Stimulated activated CD4-positive, alpha-beta T cell treated with anti-CD3 and anti-CD28 coated beads, TNF-alpha, amount 100 ng/mL, for 4 hours (primary cell): Measurements from ENCODE around the gene ZBTB45.
"Not testable (repeated sequence)": the region's sequence is repeated elsewhere in the genome, so short reads cannot be mapped to it uniquely, and the experiment has no call there.

Source experiments
- DNase-seq, 3 experiments: peaks; one replicate each; pipeline ENCODE4 v3.0.0-alpha.2; 2020; ENCODE audit warnings: low read depth in 3 of 3

Gene ZBTB45

DNA sequence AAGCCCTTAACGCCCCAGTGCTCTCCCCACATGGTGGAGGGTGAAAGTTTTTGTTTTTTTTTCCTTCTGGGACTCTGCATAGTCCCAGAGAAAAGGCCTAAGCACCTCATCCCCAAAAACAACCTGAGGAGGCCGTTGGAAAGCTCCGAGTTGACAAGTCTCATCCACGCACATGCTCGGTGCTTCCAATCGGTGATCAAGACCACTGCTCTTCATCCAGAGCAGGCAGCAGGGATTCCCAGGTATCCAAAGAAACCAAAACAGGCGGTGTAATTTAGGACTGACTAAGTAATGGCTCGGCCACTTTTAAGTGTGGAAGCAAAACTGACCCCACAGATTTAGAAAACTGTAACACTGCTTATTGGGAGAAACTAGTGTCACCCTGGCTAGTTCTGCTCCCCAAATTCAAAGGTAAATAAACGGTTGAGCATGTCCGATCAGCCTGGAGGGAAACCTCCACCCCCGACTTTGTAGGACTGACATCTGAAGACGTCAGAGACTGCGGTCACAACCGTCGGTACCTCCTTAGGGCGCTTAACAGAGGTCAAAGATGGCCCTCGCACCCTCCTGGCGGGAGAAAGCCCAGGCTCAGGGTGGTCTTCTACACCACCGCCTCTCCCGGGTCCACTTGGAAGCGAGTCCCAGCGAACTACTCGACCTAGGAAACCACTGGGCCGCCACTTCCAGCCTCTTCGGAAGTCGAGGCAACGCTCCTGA, 44.5 kb downstream of the ZBTB45 start:
- no peak for DNase-seq

DNA sequence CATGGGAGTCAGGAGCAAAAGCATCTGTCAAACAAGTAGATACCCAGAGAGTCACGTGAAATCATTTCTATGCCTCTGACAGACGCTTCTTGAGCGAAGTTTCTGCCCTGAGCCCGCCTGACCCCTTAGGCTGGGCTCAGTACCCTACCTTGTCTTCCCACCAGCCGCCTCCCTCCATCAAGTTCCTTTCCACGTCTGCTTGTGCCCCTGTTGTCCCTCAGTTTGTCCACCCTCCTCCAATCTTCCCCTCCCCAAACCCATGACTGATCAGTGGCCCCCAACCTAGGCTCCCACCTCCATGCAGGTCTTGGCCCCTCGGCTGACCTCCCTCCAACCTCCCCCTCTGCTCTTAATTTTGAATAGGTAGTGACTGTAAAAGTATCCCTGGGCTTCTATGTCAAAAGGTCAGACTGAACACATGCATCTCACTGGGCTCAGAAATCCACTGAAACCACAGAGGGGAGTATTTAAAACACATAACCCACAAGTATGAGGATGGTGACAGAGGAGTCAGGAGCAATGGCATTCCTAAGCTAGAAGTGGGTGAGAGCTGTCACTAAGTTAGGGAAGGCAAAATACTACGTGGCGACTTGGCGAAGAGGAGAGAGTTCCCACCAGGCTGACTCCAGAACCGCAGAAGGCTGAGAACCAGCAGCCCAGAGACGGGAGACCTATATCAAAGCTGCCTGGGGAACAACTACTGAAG, 45.2 kb downstream of the ZBTB45 start:
- DNase-seq: no peak

DNA sequence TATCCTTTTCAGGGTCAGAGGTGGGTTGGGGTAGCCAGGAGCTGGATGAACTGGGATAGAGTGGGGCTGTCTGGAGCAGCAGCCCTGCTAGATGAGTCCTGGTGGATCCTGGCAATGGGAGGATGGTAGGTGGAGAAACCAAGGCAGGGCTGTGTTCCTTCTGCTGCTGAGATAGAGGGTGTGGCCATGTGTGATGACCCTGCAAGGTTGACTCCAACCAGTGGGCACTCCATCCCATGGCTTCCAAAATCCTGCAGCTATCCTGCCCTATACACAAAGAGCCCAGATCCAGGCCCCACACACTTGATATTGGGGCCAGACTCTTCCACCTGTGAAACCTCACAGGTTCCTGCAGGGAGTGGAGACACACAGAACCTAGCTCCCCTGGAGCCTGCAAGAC, 45.8 kb downstream of the ZBTB45 start:
- DNase-seq: no peak

DNA sequence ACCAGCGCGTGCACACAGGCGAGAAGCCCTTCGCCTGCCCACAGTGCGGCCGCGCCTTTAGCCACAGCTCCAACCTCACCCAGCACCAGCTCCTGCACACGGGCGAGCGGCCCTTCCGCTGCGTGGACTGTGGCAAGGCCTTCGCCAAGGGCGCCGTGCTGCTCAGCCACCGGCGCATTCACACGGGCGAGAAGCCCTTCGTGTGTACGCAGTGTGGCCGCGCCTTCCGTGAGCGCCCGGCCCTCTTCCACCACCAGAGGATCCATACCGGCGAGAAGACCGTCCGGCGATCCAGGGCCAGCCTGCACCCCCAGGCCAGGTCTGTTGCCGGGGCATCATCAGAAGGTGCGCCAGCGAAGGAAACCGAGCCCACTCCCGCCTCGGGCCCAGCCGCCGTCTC, 47.9 kb downstream of the ZBTB45 start:
- DNase-seq: no peak

DNA sequence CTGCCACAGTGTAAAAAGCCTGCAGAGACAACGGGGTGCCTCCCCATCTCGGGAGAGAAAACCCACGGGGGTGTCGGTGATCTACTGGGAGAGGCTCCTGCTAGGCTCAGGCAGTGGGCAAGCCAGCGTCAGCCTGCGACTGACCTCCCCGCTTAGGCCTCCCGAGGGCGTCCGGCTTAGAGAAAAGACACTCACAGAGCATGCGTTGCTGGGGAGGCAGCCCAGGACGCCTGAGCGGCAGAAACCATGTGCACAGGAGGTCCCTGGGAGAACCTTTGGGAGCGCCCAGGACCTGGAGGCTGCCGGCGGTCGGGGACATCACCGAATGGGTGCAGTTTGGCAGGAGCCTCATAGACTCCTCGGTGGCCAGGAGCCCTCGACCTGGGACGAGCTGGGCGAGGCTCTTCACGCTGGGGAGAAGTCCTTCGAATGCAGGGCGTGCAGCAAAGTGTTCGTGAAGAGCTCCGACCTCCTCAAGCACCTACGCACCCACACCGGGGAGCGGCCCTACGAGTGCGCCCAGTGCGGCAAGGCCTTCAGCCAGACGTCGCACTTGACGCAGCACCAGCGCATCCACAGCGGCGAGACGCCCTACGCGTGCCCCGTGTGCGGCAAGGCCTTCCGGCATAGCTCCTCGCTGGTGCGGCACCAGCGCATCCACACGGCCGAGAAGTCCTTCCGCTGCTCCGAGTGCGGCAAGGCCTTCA, 48.6 kb downstream of the ZBTB45 start:
- not testable (repeated sequence) for DNase-seq

DNA sequence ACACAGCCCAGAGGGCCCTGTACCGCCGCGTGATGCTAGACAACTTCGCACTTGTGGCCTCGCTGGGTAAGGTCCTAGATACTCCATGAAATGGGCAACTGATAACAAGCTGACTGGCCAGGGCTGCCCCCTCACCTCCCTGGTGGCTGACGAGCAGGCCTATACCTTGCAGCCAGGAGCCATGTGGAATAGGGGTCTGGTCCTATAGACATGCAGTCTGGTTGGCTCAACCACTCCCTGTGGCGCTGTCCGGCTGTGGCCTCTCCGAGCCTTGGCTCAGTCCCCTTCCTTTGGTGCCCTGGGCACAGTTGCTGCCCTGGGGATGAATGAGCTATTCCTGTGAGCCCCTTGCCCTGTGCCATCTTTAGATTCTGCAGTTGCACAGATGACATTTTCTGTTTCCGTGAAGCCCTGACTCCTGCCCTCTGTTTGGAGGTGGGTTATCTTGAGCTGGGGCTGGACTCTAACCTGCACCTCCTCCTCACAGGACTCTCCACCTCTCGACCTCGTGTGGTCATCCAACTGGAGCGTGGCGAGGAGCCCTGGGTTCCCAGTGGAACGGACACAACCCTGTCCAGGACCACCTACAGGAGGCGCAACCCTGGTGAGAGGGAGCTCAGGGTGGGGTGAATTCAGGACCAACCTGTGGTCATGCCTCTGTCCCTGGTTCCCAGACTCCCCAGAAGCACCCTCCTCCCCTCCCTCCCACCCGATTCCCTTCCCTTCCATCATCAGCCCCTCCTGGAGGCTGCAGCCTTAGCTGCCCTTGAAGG, 50.2 kb downstream of the ZBTB45 start:
- DNase-seq: no peak

DNA sequence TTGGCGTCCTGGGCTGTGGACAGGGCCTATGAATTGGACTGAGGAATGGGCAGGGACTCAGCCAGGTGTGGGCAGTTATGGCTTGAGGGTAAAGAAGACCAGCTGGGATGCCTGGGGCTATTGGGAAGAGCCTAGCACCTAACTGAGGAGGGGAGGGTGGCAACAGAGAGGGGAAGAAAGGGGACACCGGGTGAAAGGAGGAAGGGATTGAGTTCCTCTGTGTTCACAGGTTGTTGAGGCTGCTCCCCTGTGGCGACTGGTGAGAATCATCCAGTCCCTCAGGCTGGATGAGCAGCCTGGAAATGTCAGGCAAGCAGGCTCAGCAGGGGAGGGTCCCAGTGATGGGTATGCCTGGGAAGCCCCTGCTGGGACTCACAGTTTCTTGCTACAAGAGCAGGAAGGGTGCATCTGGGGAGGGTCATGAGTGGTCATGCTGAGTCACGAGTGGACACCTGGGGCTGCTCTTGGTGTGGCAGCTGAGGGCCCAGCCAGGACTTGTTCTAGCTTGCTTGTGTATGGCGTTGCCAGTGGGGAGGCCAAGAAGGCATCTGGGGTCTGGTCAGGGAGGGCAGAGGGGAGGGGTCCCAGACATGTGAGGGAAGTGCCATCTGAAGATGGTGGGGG, 51.3 kb downstream of the ZBTB45 start:
- no peak for DNase-seq

DNA sequence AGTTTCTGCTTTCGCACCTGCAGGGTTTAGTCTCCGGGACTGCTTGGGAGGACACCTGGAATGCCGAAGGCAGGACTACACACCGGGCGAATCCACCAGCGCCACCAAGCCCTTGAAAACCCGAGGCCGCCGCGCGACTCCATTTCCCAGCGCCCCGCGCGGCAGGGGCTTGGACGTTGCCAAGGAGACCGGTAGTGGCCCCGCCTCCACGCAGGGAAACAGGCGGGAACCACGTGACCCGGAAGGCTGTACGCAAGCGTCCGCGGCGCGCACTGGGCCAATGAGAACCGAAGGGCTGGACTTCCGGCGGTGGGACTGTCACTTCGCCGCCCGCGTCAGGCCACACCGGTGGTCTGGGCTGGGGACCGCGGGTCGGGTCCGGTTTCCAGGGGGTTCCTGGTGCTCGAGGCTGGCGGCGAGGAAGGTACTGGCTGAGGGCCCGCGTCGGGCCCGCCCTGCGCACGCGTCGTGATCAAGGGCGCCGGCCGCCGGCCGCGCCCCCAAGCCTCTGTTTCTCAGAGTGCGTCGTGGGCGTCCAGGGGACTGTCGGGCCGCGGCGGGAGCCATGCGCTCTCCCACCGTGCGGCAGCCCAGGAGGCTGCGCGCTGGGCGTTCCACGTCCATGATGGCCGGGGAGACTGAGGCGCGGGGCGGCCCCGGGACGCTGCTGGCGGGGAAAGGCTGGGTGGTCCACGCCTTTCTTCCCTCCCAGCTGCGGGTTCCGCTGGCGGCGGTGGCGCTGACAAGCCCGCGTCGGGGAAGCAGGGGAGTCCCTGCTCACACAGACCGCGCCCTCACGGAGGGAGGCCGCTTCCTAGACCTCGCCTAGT, 52.6 kb downstream of the ZBTB45 start, which contains the start of gene ZNF324:
ZNF324 (plus strand) TSS at position 321 of the 830 bp plus-strand sequence. CDS start 2,106 bp downstream, outside the sequence.
- DNase-seq: peak; percentile 92 to 96 (median 96)

DNA sequence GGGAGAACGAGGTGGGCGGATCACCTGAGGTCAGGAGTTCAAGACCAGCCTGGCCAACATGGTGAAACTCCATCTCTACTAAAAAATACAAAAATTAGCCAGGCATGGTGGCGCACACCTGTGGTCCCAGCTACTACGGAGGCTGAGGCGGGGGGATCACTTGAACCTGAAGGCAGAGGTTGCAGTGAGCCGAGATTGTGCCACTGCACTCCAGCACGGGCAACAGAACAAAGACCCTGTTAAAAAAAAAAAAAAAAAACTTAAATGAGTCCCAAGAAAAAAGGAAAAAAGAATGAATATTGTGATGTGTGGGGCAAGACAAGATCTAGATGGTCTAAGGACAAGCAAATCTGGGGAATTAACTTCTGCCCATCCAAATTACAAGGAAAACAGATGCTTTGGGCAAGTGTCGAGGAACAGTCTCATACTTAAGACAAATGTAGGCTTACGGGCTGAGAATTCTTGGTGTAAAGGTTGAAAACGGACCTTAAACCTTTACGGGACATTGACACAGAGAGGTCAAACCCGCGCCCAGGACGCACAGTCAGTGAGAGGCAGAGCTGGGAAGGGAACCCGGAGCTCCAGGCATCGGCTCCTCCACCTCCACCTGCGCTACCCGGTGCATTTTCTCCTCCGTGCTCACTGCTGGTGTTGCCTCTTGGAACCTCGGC, 53.4 kb downstream of the ZBTB45 start:
- no peak for DNase-seq
